ENCODE measurements around the gene RPIA.

RPIA gene

GRCh38 chr2:88735133-88735532, 43.7 kb downstream of the RPIA start:
- DNase-seq (ENCODE audit: extremely low spot score): no peak
- no peak for TF ChIP-seq CTCF (IDR thresholded peaks at IDR 0.05; ENCODE audit: control extremely low read depth, extremely low read depth, low read depth, missing control alignments)
- CTCF ChIA-PET: interaction anchor here (1.4 to 9.5 kb wide), 4 partner anchors 10 to 146 kb away, joined by 3 to 109 read pairs (median 14); no protein-coding TSS in a partner anchor
- POLR2A ChIA-PET: no interaction called here

GRCh38 chr2:88735853-88736252, 44.4 kb downstream of the RPIA start:
- TF ChIP-seq CTCF (IDR thresholded peaks at IDR 0.05; ENCODE audit: control extremely low read depth, extremely low read depth, low read depth, missing control alignments): no peak
- DNase-seq (ENCODE audit: extremely low spot score): no peak
- CTCF ChIA-PET: interaction anchor here (1.8 to 9.5 kb wide), 3 partner anchors 10 to 96 kb away, joined by 6 to 109 read pairs (median 22); no protein-coding TSS in a partner anchor
- POLR2A ChIA-PET: interaction anchor here (0.6 kb wide), 1 partner anchor 35 kb away, joined by 4 read pairs; no protein-coding TSS in a partner anchor

GRCh38 chr2:88736437-88736836, 45.0 kb downstream of the RPIA start:
- ChIA-PET POLR2A (no interaction called here), CTCF (interaction anchor here (0.7 to 9.5 kb wide), 5 partner anchors 11 to 95 kb away, joined by 3 to 109 read pairs (median 6); no protein-coding TSS in a partner anchor)
- no peak for TF ChIP-seq CTCF (IDR thresholded peaks at IDR 0.05; ENCODE audit: control extremely low read depth, extremely low read depth, low read depth, missing control alignments)
- DNase-seq (ENCODE audit: extremely low spot score): no peak

GRCh38 chr2:88737385-88737784, 45.9 kb downstream of the RPIA start:
- ChIA-PET CTCF (interaction anchor here (0.7 to 9.5 kb wide), 7 partner anchors 12 to 94 kb away, joined by 3 to 109 read pairs (median 3); no protein-coding TSS in a partner anchor), POLR2A (no interaction called here)

GRCh38 chr2:88738271-88738670, 46.8 kb downstream of the RPIA start:
- ChIA-PET CTCF (interaction anchor here (1.2 to 9.5 kb wide), 5 partner anchors 13 to 93 kb away, joined by 3 to 109 read pairs (median 6); no protein-coding TSS in a partner anchor), POLR2A (no interaction called here)
- DNase-seq (ENCODE audit: extremely low spot score): no peak
- no peak for TF ChIP-seq CTCF (IDR thresholded peaks at IDR 0.05; ENCODE audit: control extremely low read depth, extremely low read depth, low read depth, missing control alignments)

More at GRCh38 chr2:88737385-88737784, 45.9 kb downstream of the RPIA start:
- TF ChIP-seq CTCF (IDR thresholded peaks at IDR 0.05; ENCODE audit: control extremely low read depth, extremely low read depth, low read depth, missing control alignments): no peak
- no peak for DNase-seq (ENCODE audit: extremely low spot score)

- ChIA-PET POLR2A (no interaction called here), CTCF (interaction anchor here (0.7 to 9.5 kb wide), 15 partner anchors 11 to 140 kb away, joined by 3 to 109 read pairs (median 6); no protein-coding TSS in a partner anchor)
- DNase-seq (ENCODE audit: extremely low spot score): peak; percentile 68
- peak; percentile 85 for TF ChIP-seq CTCF (IDR thresholded peaks at IDR 0.05; ENCODE audit: control extremely low read depth, extremely low read depth, low read depth, missing control alignments)
Measured at GRCh38 chr2:88739985-88740600, 48.6 kb downstream of the RPIA start.

Measured in GM10248 (cell line).